Measurements from ENCODE around the gene PRKN.

- TF ChIP-seq CTCF (IDR thresholded peaks at IDR 0.05 in 8 of 11, conservative IDR thresholded peaks at IDR 0.05 in 3 of 11) (no peak), POLR2A (IDR thresholded peaks at IDR 0.05) (no peak)
Measured at GRCh38 chr6:161346717-161347116, 1380.8 kb downstream of the PRKN start.
